NB4 (cell line): ENCODE measurements around the gene ARHGEF16.

Experiments
- DNase-seq: peaks from one replicate; pipeline ENCODE4 v3.0.0; 2010; ENCODE audit warnings: low read depth
- H3K4me3 ChIP-seq: one replicate; pipeline ENCODE4 v1.5.1; 2011; ENCODE audit warnings: mild to moderate bottlenecking, low read depth, low read length, moderate library complexity
- MAX ChIP-seq: IDR thresholded peaks from 2 replicates; pipeline ENCODE4 v1.6.1; 2011; ENCODE audit warnings: low read depth, low read length
- MYC ChIP-seq: IDR thresholded peaks from 2 replicates; pipeline ENCODE4 v1.6.1; 2011; ENCODE audit warnings: low read depth, low read length
- POLR2A ChIP-seq: IDR thresholded peaks from 2 replicates; pipeline ENCODE4 v1.6.1; 2011; ENCODE audit warnings: mild to moderate bottlenecking; ENCODE audit not compliant: insufficient read length; ENCODE audit errors: extremely low read depth
- TF ChIP-seq, protein P1 (sequence below): IDR thresholded peaks from one replicate; pipeline ENCODE4 v1.5.1; 2012; ENCODE audit warnings: low read depth, low read length

Gene ARHGEF16

GRCh38 chr1:3461934-3462275, 7.4 kb downstream of the ARHGEF16 start:
- TF ChIP-seq, protein P1, sequence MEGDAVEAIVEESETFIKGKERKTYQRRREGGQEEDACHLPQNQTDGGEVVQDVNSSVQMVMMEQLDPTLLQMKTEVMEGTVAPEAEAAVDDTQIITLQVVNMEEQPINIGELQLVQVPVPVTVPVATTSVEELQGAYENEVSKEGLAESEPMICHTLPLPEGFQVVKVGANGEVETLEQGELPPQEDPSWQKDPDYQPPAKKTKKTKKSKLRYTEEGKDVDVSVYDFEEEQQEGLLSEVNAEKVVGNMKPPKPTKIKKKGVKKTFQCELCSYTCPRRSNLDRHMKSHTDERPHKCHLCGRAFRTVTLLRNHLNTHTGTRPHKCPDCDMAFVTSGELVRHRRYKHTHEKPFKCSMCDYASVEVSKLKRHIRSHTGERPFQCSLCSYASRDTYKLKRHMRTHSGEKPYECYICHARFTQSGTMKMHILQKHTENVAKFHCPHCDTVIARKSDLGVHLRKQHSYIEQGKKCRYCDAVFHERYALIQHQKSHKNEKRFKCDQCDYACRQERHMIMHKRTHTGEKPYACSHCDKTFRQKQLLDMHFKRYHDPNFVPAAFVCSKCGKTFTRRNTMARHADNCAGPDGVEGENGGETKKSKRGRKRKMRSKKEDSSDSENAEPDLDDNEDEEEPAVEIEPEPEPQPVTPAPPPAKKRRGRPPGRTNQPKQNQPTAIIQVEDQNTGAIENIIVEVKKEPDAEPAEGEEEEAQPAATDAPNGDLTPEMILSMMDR = no peak
- TF ChIP-seq MYC (no peak), MAX (no peak), POLR2A (no peak)
- no peak for DNase-seq
- no peak overlapping the region for H3K4me3 ChIP-seq

DNA sequence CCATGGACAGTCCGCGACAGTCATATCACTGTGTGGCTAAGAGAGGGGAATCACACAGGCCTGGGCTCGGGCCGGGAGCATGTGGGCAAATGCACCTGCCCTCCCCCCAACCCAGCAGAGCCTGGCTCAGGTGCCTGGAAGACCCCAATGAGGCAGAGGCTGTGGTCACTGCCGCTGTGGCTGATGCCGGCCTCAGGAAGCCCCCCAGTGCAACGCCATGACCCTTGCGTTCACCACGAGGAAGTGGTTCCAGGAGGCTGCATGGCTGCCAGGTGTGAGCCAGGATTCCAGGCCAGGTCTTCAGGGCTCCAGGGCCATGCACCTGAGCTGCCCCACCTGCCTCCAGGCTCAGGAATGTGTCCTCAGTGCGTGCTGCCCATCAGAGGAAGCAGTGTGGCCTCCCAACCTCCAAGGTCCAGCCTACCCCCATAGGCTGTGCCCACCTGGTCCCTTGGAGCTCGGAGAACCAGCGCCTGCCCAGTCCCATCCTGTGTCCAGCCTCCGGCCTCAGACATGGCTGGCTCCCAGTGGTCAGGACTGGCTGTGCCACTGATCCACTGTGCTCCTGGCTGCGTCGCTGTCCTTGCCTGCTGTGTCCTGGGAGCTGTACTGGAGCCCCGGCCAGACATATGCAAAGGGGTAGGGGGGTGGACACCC, 8.0 kb downstream of the ARHGEF16 start:
- TF ChIP-seq, protein P1 = no peak
- no peak for TF ChIP-seq POLR2A
- TF ChIP-seq MYC = no peak
- no peak for TF ChIP-seq MAX
- no peak overlapping the region for H3K4me3 ChIP-seq
- DNase-seq = no peak

DNA sequence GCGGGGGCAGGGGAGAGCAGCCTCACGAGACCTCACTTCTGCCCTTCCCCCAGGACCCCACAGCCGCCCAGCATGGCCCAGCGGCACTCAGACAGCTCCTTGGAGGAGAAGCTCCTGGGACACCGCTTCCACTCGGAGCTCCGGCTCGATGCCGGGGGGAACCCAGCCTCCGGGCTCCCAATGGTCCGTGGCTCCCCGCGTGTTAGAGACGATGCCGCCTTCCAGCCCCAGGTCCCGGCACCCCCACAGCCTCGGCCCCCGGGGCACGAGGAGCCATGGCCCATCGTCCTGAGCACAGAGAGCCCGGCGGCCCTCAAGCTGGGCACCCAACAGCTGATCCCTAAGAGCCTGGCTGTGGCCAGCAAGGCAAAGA, 8.5 kb downstream of the ARHGEF16 start:
- no peak for DNase-seq
- H3K4me3 ChIP-seq = no peak overlapping the region
- TF ChIP-seq POLR2A (no peak), MYC (no peak), MAX (no peak)
- TF ChIP-seq, protein P1 = no peak

- H3K4me3 ChIP-seq = no peak overlapping the region
- TF ChIP-seq, protein P1 = no peak
- TF ChIP-seq MAX (no peak), POLR2A (no peak), MYC (no peak)
- DNase-seq = no peak
These were observed 9.0 kb downstream of the ARHGEF16 start for GRCh38 chr1:3463408-3463863.

GRCh38 chr1:3463891-3464648, 9.6 kb downstream of the ARHGEF16 start:
- TF ChIP-seq MYC (no peak), POLR2A (no peak), MAX (no peak)
- TF ChIP-seq, protein P1 = no peak
- no peak for DNase-seq
- no peak overlapping the region for H3K4me3 ChIP-seq
